Measurements from ENCODE around the gene TMEM201.

- TF ChIP-seq CTCF (IDR thresholded peaks at IDR 0.05) (no peak), POLR2A (IDR thresholded peaks at IDR 0.05) (no peak)
Observed at GRCh38 chr1:9634582-9634981, 45.9 kb downstream of the TMEM201 start.
